H1 (cell line): ENCODE results near the gene FCHSD1. TPM values are rescaled to one million over a fixed set of nuclear protein-coding genes. Genes with fewer than 3 reads are reported as not detected.

Source experiments
- CTCF ChIA-PET: fragments of 300-600 bp; sonication (Branson Sonifier 250); formaldehyde crosslinking; loops from one replicate; lab custom pipeline; 2021; ENCODE audit not compliant: partially characterized antibody; lab: Charles Lee
- POLR2A ChIA-PET: fragments of 300-600 bp; sonication (Branson Sonifier 250); formaldehyde crosslinking; loops from one replicate; lab custom pipeline; 2021; ENCODE audit warnings: inconsistent platforms; ENCODE audit not compliant: partially characterized antibody; lab: Charles Lee
- DNase-seq, 2 experiments: peaks; one replicate each; pipeline versions ENCODE4 v3.0.0 to v3.0.0-alpha.2; 2010 to 2022; ENCODE audit warnings: low spot score in 2 of 2, low read depth in 1 of 2, mixed read lengths in 1 of 2
- FAIRE-seq: peaks from 2 replicates; lab custom pipeline; 2011; peaks lifted over from hg19 to GRCh38; lab: Jason Lieb, UNC
- H2AFZ ChIP-seq: 2 replicates; pipeline ENCODE4 v1.8.1; 2012; ENCODE audit warnings: low read length, inconsistent platforms
- H2AK5ac ChIP-seq: 2 replicates; pipeline ENCODE4 v1.6.1; 2013; ENCODE audit warnings: low read depth, low read length
- H2BK120ac ChIP-seq: replicated peaks from 2 replicates; pipeline ENCODE3; 2013; ENCODE audit warnings: low read depth, low read length, inconsistent platforms
- H2BK12ac ChIP-seq: 2 replicates; pipeline ENCODE4 v1.6.1; 2013; ENCODE audit warnings: low read depth, low read length
- H2BK15ac ChIP-seq: 2 replicates; pipeline ENCODE4 v1.6.1; 2013; ENCODE audit warnings: low read length
- H2BK20ac ChIP-seq: 2 replicates; pipeline ENCODE4 v1.6.1; 2013; ENCODE audit warnings: low read length
- H2BK5ac ChIP-seq: 2 replicates; pipeline ENCODE4 v1.6.1; 2013; ENCODE audit warnings: low read depth, low read length
- H3K14ac ChIP-seq: 2 replicates; pipeline ENCODE4 v1.6.1; 2013; ENCODE audit warnings: inconsistent platforms; ENCODE audit not compliant: insufficient read length
- H3K18ac ChIP-seq: 2 replicates; pipeline ENCODE4 v1.6.1; 2013; ENCODE audit warnings: low read length; ENCODE audit errors: extremely low read depth
- H3K23ac ChIP-seq: 2 replicates; pipeline ENCODE4 v1.6.1; 2013; ENCODE audit warnings: inconsistent platforms; ENCODE audit not compliant: insufficient read length
- H3K23me2 ChIP-seq: 2 replicates; pipeline ENCODE4 v1.6.1; 2013; ENCODE audit warnings: low read depth, low read length
- H3K27ac ChIP-seq: 2 replicates; pipeline ENCODE4 v1.6.1; 2011; ENCODE audit warnings: low read depth, low read length, inconsistent platforms
- H3K27me3 ChIP-seq, 4 experiments: replicated peaks in 1 of 4; 1 replicate in 1 of 4; 2 replicates in 3 of 4; pipeline versions ENCODE4 v1.6.1 to v1.8.1; 2011 to 2013; ENCODE audit warnings: low read length in 3 of 4, mild to moderate bottlenecking in 3 of 4, inconsistent platforms in 2 of 4, mixed read lengths in 2 of 4, moderate library complexity in 1 of 4; ENCODE audit not compliant: control insufficient read depth in 3 of 4, insufficient read depth in 3 of 4; ENCODE audit errors: extremely low read depth in 1 of 4
- H3K36me3 ChIP-seq, 4 experiments: 2 replicates each; pipeline versions ENCODE4 v1.6.1 to v1.8.1; 2011 to 2013; ENCODE audit warnings: mild to moderate bottlenecking in 4 of 4, low read length in 3 of 4, moderate library complexity in 2 of 4, control low read depth in 1 of 4, inconsistent platforms in 1 of 4; ENCODE audit not compliant: insufficient read depth in 4 of 4, control insufficient read depth in 2 of 4
- H3K4ac ChIP-seq: replicated peaks from 2 replicates; pipeline ENCODE3; 2013; ENCODE audit warnings: low read length, low read depth, mixed read lengths, inconsistent platforms; ENCODE audit not compliant: insufficient read length
- H3K4me1 ChIP-seq, 4 experiments: replicated peaks in 1 of 4; 1 replicate in 1 of 4; 2 replicates in 3 of 4; pipeline versions ENCODE4 v1.6.1 to v1.8.1; 2011 to 2013; ENCODE audit warnings: low read length in 3 of 4, inconsistent platforms in 2 of 4, mixed read lengths in 1 of 4; ENCODE audit not compliant: insufficient read depth in 4 of 4, control insufficient read depth in 3 of 4
- H3K4me2 ChIP-seq, 2 experiments: 2 replicates each; pipeline versions ENCODE4 v1.6.1 to v1.8.1; 2011 to 2013; ENCODE audit warnings: low read depth in 2 of 2, low read length in 2 of 2, control low read depth in 1 of 2, inconsistent platforms in 1 of 2, mild to moderate bottlenecking in 1 of 2; ENCODE audit not compliant: insufficient read depth in 1 of 2
- H3K4me3 ChIP-seq, 4 experiments: fragments of 200-600, 300-600 bp in 1 of 4; sonication (generic), shearing (Covaris generic), sonication (Bioruptor Twin) in 1 of 4; 2 replicates each; pipeline versions ENCODE4 v1.5.1 to v1.8.1; 2011 to 2016; ENCODE audit warnings: low read length in 4 of 4, low read depth in 3 of 4, control low read depth in 2 of 4, inconsistent platforms in 2 of 4, mild to moderate bottlenecking in 2 of 4, mixed read lengths in 1 of 4, moderate library complexity in 1 of 4; ENCODE audit not compliant: insufficient read depth in 2 of 4; ENCODE audit errors: extremely low read depth in 1 of 4
- H3K56ac ChIP-seq: replicated peaks from 2 replicates; pipeline ENCODE3; 2013; ENCODE audit warnings: low read depth, mild to moderate bottlenecking, mixed read lengths, low read length, inconsistent platforms; ENCODE audit not compliant: insufficient read length
- H3K79me1 ChIP-seq: 2 replicates; pipeline ENCODE4 v1.6.1; 2013; ENCODE audit warnings: low read depth, low read length, control low read depth
- H3K79me2 ChIP-seq, 2 experiments: 2 replicates each; pipeline versions ENCODE4 v1.6.1 to v1.8.1; 2012 to 2013; ENCODE audit warnings: low read length in 2 of 2, mild to moderate bottlenecking in 2 of 2, inconsistent platforms in 1 of 2; ENCODE audit not compliant: insufficient read depth in 2 of 2, control insufficient read depth in 1 of 2
- H3K9ac ChIP-seq, 4 experiments: replicated peaks in 1 of 4; 1 replicate in 1 of 4; 2 replicates in 3 of 4; pipeline versions ENCODE4 v1.6.1 to v1.8.1; 2011 to 2013; ENCODE audit warnings: low read depth in 3 of 4, low read length in 3 of 4, control low read depth in 2 of 4, mild to moderate bottlenecking in 2 of 4, moderate library complexity in 2 of 4, inconsistent platforms in 1 of 4; ENCODE audit errors: extremely low read depth in 1 of 4
- H3K9me3 ChIP-seq, 2 experiments: 2 replicates each; pipeline versions ENCODE4 v1.6.1 to v1.8.1; 2012 to 2013; ENCODE audit warnings: mild to moderate bottlenecking in 2 of 2, moderate library complexity in 2 of 2, control low read depth in 1 of 2, inconsistent platforms in 1 of 2, low read depth in 1 of 2, low read length in 1 of 2, mixed read lengths in 1 of 2; ENCODE audit not compliant: insufficient read depth in 2 of 2
- H4K20me1 ChIP-seq, 2 experiments: replicated peaks in 1 of 2; 2 replicates each; pipeline versions ENCODE3 to v1.8.1; 2011 to 2013; ENCODE audit warnings: inconsistent platforms in 2 of 2, low read length in 2 of 2, mild to moderate bottlenecking in 1 of 2; ENCODE audit not compliant: insufficient read depth in 2 of 2, control insufficient read depth in 1 of 2
- H4K5ac ChIP-seq: 2 replicates; pipeline ENCODE4 v1.6.1; 2013; ENCODE audit warnings: low read length, low read depth, mixed read lengths, inconsistent platforms; ENCODE audit not compliant: insufficient read length
- H4K8ac ChIP-seq: 2 replicates; pipeline ENCODE4 v1.8.0; 2013; ENCODE audit warnings: mild to moderate bottlenecking, moderate library complexity, low read length, inconsistent platforms; ENCODE audit not compliant: insufficient read depth; ENCODE audit errors: extremely low read depth
- H4K91ac ChIP-seq: replicated peaks from 2 replicates; pipeline ENCODE3; 2013; ENCODE audit warnings: low read length, mixed read lengths, inconsistent platforms; ENCODE audit not compliant: insufficient read length
- SIX5 ChIP-seq: IDR thresholded peaks from 2 replicates; pipeline ENCODE4 v1.6.1; 2011; ENCODE audit warnings: mild to moderate bottlenecking, low read depth, low read length
- WGBS, 2 experiments: shearing (Covaris generic) in 1 of 2; methylation state at CpG; one replicate each; pipeline versions ENCODE4 v1.1.6 to v1.1.7; 2013 to 2015; ENCODE audit warnings: low lambda C conversion rate in 2 of 2, mixed read lengths in 2 of 2, inconsistent platforms in 1 of 2, low coverage in 1 of 2, missing lambda C conversion rate in 1 of 2; ENCODE audit not compliant: insufficient replicate concordance in 2 of 2, insufficient coverage in 1 of 2, insufficient read length in 1 of 2; ENCODE audit errors: extremely low coverage in 1 of 2, missing lambda C conversion rate in 1 of 2; 5-methylcytosine and 5-hydroxymethylcytosine counted together
- polyA plus RNA-seq, 7 experiments: library from polyadenylated mRNA; depleted of rRNA in 3 of 7; stranded (reverse) in 5 of 7; unstranded in 2 of 7; fragments of >200 nt in 5 of 7; fragments of 200-250 nt in 2 of 7; gene quantifications; 1 replicate in 5 of 7; 2 replicates in 1 of 7; 4 replicates in 1 of 7; pipeline versions ENCODE4 v1.2.1 to v1.2.3, GENCODE V29; 2011 to 2013; ENCODE audit warnings: missing spikeins in 2 of 7, mixed read lengths in 2 of 7
- total RNA-seq: library from RNA; stranded (reverse); fragmentation: NEBNext Ultra II Directional; extraction: Animal tissue kit (Norgen Biotek cat#: 25700); gene quantifications from 2 replicates; pipeline ENCODE4 v1.2.1, GENCODE V29; 2021

FCHSD1 gene
- total and polyA plus RNA-seq, 2 of the 8 experiments (the other 6 are each of a cell fraction or from before 2014, with no cell fraction given) = 22.0 to 30.1 TPM

GRCh38 chr5:141590127-141590526, 61.1 kb downstream of the FCHSD1 start:
- no peak overlapping the region for H3K4me2 ChIP-seq
- no peak overlapping the region for H3K4ac ChIP-seq
- H3K4me1 ChIP-seq = no peaks in the 10 kb centered on the region
- H3K23me2 ChIP-seq = no peaks in the 10 kb centered on the region
- H2BK12ac ChIP-seq = no peak overlapping the region
- no peak overlapping the region for H2BK5ac ChIP-seq
- 97% methylated on average over 2 of the region's 2 CpGs; no CpG with 5 or more reads in 1 of the 2 experiments for WGBS, 2 experiments
- H3K27ac ChIP-seq = no peak overlapping the region
- H3K56ac ChIP-seq = no peak overlapping the region
- no peak overlapping the region for H2BK15ac ChIP-seq
- no peak overlapping the region for H2BK20ac ChIP-seq
- H3K79me1 ChIP-seq = no peaks in the 10 kb centered on the region
- peaks cover 0 to 8% of the 10 kb centered on the region in 2 experiments for H4K20me1 ChIP-seq
- H4K8ac ChIP-seq = no peak overlapping the region
- no peak overlapping the region for H2AK5ac ChIP-seq
- no peak overlapping the region for H3K23ac ChIP-seq
- FAIRE-seq (no peak), DNase-seq (no peak)
- no peak overlapping the region for H3K4me3 ChIP-seq
- H3K9ac ChIP-seq = no peak overlapping the region
- H4K91ac ChIP-seq = no peak overlapping the region
- no peak overlapping the region for H4K5ac ChIP-seq
- H2BK120ac ChIP-seq = no peak overlapping the region
- CTCF ChIA-PET = interaction anchor here (1.4 to 6.7 kb wide), 5 partner anchors 21 to 53 kb away, joined by 3 to 150 read pairs (median 32); partner anchors contain the start of genes DIAPH1, HDAC3 and RELL2
- H3K14ac ChIP-seq = no peak overlapping the region
- peaks cover 0 to 30% of the 10 kb centered on the region in 2 experiments; a peak in 2 of 4 replicates for H3K79me2 ChIP-seq
- POLR2A ChIA-PET = interaction anchor here (0.6 to 6.0 kb wide), 2 partner anchors 24 to 28 kb away, joined by 3 to 31 read pairs; partner anchors contain the start of gene DIAPH1
- H2AFZ ChIP-seq = no peak overlapping the region
- H3K9me3 ChIP-seq = no peaks in the 10 kb centered on the region
- H3K27me3 ChIP-seq = no peaks in the 10 kb centered on the region
- H3K36me3 ChIP-seq = peaks cover 2 to 17% (median 13%) of the 10 kb centered on the region in 4 experiments; a peak in 5 of 8 replicates
- H3K18ac ChIP-seq = no peak overlapping the region
- TF ChIP-seq SIX5 = no peak
